GM12878 (cell line): ENCODE results near the gene SLC38A1. TPM values are rescaled to one million over a fixed set of nuclear protein-coding genes. Genes with fewer than 3 reads are reported as not detected.

Source experiments
- ATAC-seq: fragments of 200-7000 bp; cut with Tn5 transposase; 3 replicates; pipeline ENCODE4 v1.9.1; 2020; ENCODE audit warnings: mild to moderate bottlenecking, moderate library complexity
- BruUV-seq: library from RNA; stranded (reverse); fragments of 400-500 nt; replicated peaks from 2 replicates; lab custom pipeline; 2021; lab: Mats Ljungman, UMichigan
- CTCF ChIA-PET: fragments of 300-600 bp; sonication (Branson Sonifier 250); formaldehyde crosslinking; extraction: SDS; loops from one replicate; lab custom pipeline; 2021; ENCODE audit warnings: inconsistent platforms; lab: Yijun Ruan, JAX
- POLR2A ChIA-PET: fragments of 350-600 bp; formaldehyde crosslinking; extraction: SDS; loops from one replicate; lab custom pipeline; 2021; ENCODE audit warnings: inconsistent platforms; lab: Charles Lee
- RAD21 ChIA-PET: fragments of 300-600 bp; sonication (Branson Sonifier 250); formaldehyde crosslinking; loops from one replicate; lab custom pipeline; 2023; ENCODE audit warnings: antibody characterized with exemption; ENCODE audit not compliant: unreplicated experiment; lab: Charles Lee
- SMC1A ChIA-PET: fragments of 300-600 bp; sonication (Branson Sonifier 250); formaldehyde crosslinking; loops from one replicate; lab custom pipeline; 2023; ENCODE audit not compliant: unreplicated experiment, uncharacterized antibody; lab: Charles Lee
- DNase-seq: peaks from one replicate; pipeline ENCODE4 v3.0.0-alpha.2; 2011; ENCODE audit warnings: low read depth, low spot score
- FAIRE-seq: peaks from 3 replicates; lab custom pipeline; 2011; peaks lifted over from hg19 to GRCh38; lab: Jason Lieb, UNC
- H2AFZ ChIP-seq: 2 replicates; pipeline ENCODE4 v1.6.0; 2011; ENCODE audit warnings: low read depth, low read length, control low read depth; ENCODE audit not compliant: control insufficient read depth
- H3K27ac ChIP-seq: 2 replicates; pipeline ENCODE4 v1.5.1; 2011; ENCODE audit warnings: control low read depth; ENCODE audit not compliant: control insufficient read depth, insufficient read depth
- H3K27me3 ChIP-seq, 2 experiments: replicated peaks in 1 of 2; 2 replicates each; pipeline versions ENCODE4 v1.6.0 to v1.6.1; 2011; ENCODE audit warnings: low read length in 1 of 2; ENCODE audit not compliant: control insufficient read depth in 2 of 2, insufficient read depth in 2 of 2
- H3K36me3 ChIP-seq, 2 experiments: 2 replicates each; pipeline ENCODE4 v1.5.1; 2011; ENCODE audit warnings: low read length in 1 of 2; ENCODE audit not compliant: control insufficient read depth in 2 of 2, insufficient read depth in 2 of 2
- H3K4me1 ChIP-seq: 2 replicates; pipeline ENCODE4 v1.6.1; 2011; ENCODE audit warnings: mild to moderate bottlenecking, low read length, moderate library complexity, mixed read lengths; ENCODE audit not compliant: control insufficient read depth, insufficient read depth
- H3K4me2 ChIP-seq: 2 replicates; pipeline ENCODE4 v1.6.0; 2011; ENCODE audit warnings: control low read depth; ENCODE audit not compliant: control insufficient read depth, insufficient read depth
- H3K4me3 ChIP-seq: fragments of 200-600 bp; sonication (generic); 2 replicates; pipeline ENCODE4 v1.5.1; 2016
- H3K79me2 ChIP-seq: 2 replicates; pipeline ENCODE4 v1.6.0; 2011; ENCODE audit warnings: low read length; ENCODE audit not compliant: control insufficient read depth, insufficient read depth
- H3K9ac ChIP-seq: 2 replicates; pipeline ENCODE4 v1.8.0; 2011; ENCODE audit warnings: low read length, control low read depth, mixed read lengths; ENCODE audit not compliant: control insufficient read depth, insufficient read depth
- H3K9me3 ChIP-seq: replicated peaks from 3 replicates; pipeline ENCODE4 v1.5.1; 2011; ENCODE audit warnings: mild to moderate bottlenecking, low read length; ENCODE audit not compliant: control insufficient read depth, insufficient read depth
- H4K20me1 ChIP-seq: 2 replicates; pipeline ENCODE4 v1.6.0; 2011; ENCODE audit not compliant: control insufficient read depth, insufficient read depth
- BACH1 ChIP-seq: fragments of 450-650 bp; IDR thresholded peaks from 2 replicates; pipeline ENCODE4 v1.6.1; 2017; ENCODE audit warnings: mild to moderate bottlenecking, borderline replicate concordance
- CHD1 ChIP-seq: IDR thresholded peaks from 2 replicates; pipeline ENCODE4 v1.6.1; 2012; ENCODE audit warnings: low read depth, low read length, improper control_type of control experiment
- CHD2 ChIP-seq: IDR thresholded peaks from 2 replicates; pipeline ENCODE4 v1.6.1; 2011; ENCODE audit warnings: low read depth, low read length, improper control_type of control experiment, borderline replicate concordance
- GABPA ChIP-seq: IDR thresholded peaks from 2 replicates; pipeline ENCODE4 v1.6.1; 2014; ENCODE audit warnings: antibody characterized with exemption, low read depth, mild to moderate bottlenecking, inconsistent platforms
- HDAC6 ChIP-seq: fragments of 200-600 bp; sonication (generic); IDR thresholded peaks from one replicate; pipeline ENCODE4 v1.8.0; 2017; ENCODE audit warnings: antibody characterized with exemption; ENCODE audit not compliant: unreplicated experiment
- IKZF2 ChIP-seq, 2 experiments: fragments of 450-650 bp; IDR thresholded peaks; 2 replicates each; pipeline ENCODE4 v1.6.1; 2017; ENCODE audit warnings: mild to moderate bottlenecking in 2 of 2, moderate library complexity in 2 of 2
- MTA3 ChIP-seq: IDR thresholded peaks from 2 replicates; pipeline ENCODE4 v1.6.1; 2012; ENCODE audit warnings: low read length, inconsistent platforms, borderline replicate concordance
- NFXL1 ChIP-seq: fragments of 450-650 bp; IDR thresholded peaks from 2 replicates; pipeline ENCODE4 v1.6.1; 2017; ENCODE audit warnings: antibody characterized with exemption, mild to moderate bottlenecking, borderline replicate concordance
- POLR2A ChIP-seq: IDR thresholded peaks from 2 replicates; pipeline ENCODE4 v1.6.1; 2011; ENCODE audit warnings: low read depth, mild to moderate bottlenecking, low read length
- SUZ12 ChIP-seq: fragments of 200-600 bp; sonication (generic); IDR thresholded peaks from one replicate; pipeline ENCODE4 v1.6.1; 2018; ENCODE audit warnings: antibody characterized with exemption, mild to moderate bottlenecking; ENCODE audit not compliant: unreplicated experiment
- WGBS: methylation state at CpG from one replicate; pipeline ENCODE4 v1.1.6; 2016; ENCODE audit warnings: low lambda C conversion rate; ENCODE audit not compliant: insufficient replicate concordance, insufficient coverage; ENCODE audit errors: missing lambda C conversion rate; 5-methylcytosine and 5-hydroxymethylcytosine counted together
- in situ Hi-C: fragments of 300-500 bp; cut with MboI; formaldehyde crosslinking; loops from 9 replicates; pipeline ENCODE4 v1.14.3; 2018; ENCODE audit warnings: mixed read lengths
- intact Hi-C: fragments of 100-400 bp; cut with micrococcal nuclease; formaldehyde crosslinking; loops from one replicate; pipeline ENCODE4 v1.14.2; 2022; ENCODE audit not compliant: unreplicated experiment
- polyA plus RNA-seq, 11 experiments: library from polyadenylated mRNA; depleted of rRNA in 4 of 11; unstranded in 6 of 11; stranded (reverse) in 5 of 11; fragments of >200 nt; fragmentation: Nextera tagmentation in 4 of 11; fragmentation: Illumina TruSeq in 1 of 11; extraction: Ambion mirVana in 4 of 11; extraction: Trizol in 1 of 11; gene quantifications; 1 replicate in 1 of 11; 2 replicates in 10 of 11; pipeline versions ENCODE4 v1.2.1 to v1.2.3, GENCODE V29; 2011 to 2016; ENCODE audit warnings: inconsistent platforms in 2 of 11, missing spikeins in 2 of 11, low read depth in 1 of 11
- total RNA-seq, 4 experiments: library from RNA; depleted of rRNA in 3 of 4; stranded (reverse); fragments of >200 nt in 3 of 4; fragmentation: Illumina TruSeq in 1 of 4; extraction: Trizol in 1 of 4; gene quantifications; 2 replicates each; pipeline versions ENCODE4 v1.2.1 to v1.2.3, GENCODE V29; 2013 to 2021
- TF ChIP-seq, protein P1 (sequence below): IDR thresholded peaks from 2 replicates; pipeline ENCODE4 v1.6.1; 2011; ENCODE audit warnings: mild to moderate bottlenecking, low read depth, low read length, moderate library complexity; ENCODE audit not compliant: insufficient replicate concordance
- TF ChIP-seq, protein P2 (sequence below): fragments of 450-650 bp; formaldehyde crosslinking; IDR thresholded peaks from 2 replicates; pipeline ENCODE4 v1.5.0; 2022; ENCODE audit warnings: mild to moderate bottlenecking, missing genetic modification characterization
- TF ChIP-seq, protein P3 (sequence below): fragments of 450-650 bp; IDR thresholded peaks from 2 replicates; pipeline ENCODE4 v1.6.1; 2017; ENCODE audit warnings: borderline replicate concordance
- TF ChIP-seq, protein P4 (sequence below): IDR thresholded peaks from 2 replicates; pipeline ENCODE4 v1.6.1; 2011; ENCODE audit warnings: low read depth, low read length, improper control_type of control experiment, borderline replicate concordance
- TF ChIP-seq, protein P5 (sequence below): IDR thresholded peaks from 2 replicates; pipeline ENCODE4 v1.6.1; 2011; ENCODE audit warnings: low read depth, mild to moderate bottlenecking, low read length, moderate library complexity, borderline replicate concordance; ENCODE audit errors: extremely low read depth

Gene SLC38A1
- total and polyA plus RNA-seq, 10 of the 15 experiments (the other 5 are each of a cell fraction or from before 2014, with no cell fraction given), result 38.1 to 191 (median 144) TPM

DNA sequence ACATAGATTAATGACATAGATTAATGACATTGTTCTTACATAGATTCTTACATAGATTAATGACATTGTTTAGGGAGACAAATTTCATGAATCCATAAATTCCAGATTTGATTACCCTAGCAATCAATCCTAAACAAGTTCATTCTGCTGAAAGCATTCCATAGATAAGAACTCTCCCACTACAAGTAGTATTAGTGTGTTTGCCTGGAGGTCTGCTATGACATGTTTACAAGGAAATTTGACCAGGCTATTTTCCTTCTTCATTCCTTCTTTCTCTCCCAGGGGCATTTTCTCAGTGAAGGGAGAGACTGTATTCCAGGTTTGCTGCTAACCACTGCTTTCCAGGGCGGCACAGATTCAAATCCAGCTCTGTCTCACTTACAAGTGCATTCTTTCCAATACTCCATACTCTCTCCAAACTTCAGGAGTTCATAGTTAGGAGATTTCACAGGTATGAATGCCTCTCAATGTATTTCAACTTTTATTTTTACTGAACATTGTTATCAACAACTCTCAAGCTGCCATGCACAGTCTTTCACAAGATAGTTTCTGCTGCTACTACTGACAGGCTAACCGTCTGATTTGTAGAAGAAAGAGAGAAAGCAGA lies 134.5 kb downstream of the SLC38A1 start (continued):
- TF ChIP-seq, protein P1, sequence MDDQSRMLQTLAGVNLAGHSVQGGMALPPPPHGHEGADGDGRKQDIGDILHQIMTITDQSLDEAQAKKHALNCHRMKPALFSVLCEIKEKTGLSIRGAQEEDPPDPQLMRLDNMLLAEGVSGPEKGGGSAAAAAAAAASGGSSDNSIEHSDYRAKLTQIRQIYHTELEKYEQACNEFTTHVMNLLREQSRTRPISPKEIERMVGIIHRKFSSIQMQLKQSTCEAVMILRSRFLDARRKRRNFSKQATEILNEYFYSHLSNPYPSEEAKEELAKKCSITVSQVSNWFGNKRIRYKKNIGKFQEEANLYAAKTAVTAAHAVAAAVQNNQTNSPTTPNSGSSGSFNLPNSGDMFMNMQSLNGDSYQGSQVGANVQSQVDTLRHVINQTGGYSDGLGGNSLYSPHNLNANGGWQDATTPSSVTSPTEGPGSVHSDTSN, result no peak
- TF ChIP-seq SUZ12, result no peak
- no peak for TF ChIP-seq IKZF2 (IDR thresholded peaks at IDR 0.05)
- no peak for TF ChIP-seq NFXL1
- TF ChIP-seq, protein P2, sequence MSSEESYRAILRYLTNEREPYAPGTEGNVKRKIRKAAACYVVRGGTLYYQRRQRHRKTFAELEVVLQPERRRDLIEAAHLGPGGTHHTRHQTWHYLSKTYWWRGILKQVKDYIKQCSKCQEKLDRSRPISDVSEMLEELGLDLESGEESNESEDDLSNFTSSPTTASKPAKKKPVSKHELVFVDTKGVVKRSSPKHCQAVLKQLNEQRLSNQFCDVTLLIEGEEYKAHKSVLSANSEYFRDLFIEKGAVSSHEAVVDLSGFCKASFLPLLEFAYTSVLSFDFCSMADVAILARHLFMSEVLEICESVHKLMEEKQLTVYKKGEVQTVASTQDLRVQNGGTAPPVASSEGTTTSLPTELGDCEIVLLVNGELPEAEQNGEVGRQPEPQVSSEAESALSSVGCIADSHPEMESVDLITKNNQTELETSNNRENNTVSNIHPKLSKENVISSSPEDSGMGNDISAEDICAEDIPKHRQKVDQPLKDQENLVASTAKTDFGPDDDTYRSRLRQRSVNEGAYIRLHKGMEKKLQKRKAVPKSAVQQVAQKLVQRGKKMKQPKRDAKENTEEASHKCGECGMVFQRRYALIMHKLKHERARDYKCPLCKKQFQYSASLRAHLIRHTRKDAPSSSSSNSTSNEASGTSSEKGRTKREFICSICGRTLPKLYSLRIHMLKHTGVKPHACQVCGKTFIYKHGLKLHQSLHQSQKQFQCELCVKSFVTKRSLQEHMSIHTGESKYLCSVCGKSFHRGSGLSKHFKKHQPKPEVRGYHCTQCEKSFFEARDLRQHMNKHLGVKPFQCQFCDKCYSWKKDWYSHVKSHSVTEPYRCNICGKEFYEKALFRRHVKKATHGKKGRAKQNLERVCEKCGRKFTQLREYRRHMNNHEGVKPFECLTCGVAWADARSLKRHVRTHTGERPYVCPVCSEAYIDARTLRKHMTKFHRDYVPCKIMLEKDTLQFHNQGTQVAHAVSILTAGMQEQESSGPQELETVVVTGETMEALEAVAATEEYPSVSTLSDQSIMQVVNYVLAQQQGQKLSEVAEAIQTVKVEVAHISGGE (CRISPR knock-in tag), result no peak
- TF ChIP-seq, all 136 proteins: peak for 0

DNA sequence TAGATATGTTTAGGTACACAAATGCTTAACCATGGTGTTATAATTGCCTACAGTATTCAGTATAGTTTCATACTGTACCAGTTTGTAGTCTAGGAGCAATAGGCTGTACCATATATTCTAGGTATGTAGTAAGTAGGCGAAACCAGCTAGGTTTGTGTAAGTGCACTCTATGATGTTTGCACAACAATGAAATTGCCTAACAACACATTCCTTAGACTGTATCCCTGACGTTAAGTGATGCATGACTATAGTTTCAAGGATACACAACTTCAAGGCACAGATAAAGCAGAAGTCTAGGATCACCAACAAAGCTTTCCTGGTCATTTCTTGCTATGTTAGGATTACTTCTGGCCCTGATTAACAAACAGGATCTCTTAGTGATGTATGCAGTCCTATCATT lies 135.1 kb downstream of the SLC38A1 start:
- FAIRE-seq, result no peak
- in situ Hi-C loops, result loop anchor here (25.0 kb wide), 2 partner anchors 529 to 879 kb away; no protein-coding TSS in a partner anchor
- TF ChIP-seq, protein P3, sequence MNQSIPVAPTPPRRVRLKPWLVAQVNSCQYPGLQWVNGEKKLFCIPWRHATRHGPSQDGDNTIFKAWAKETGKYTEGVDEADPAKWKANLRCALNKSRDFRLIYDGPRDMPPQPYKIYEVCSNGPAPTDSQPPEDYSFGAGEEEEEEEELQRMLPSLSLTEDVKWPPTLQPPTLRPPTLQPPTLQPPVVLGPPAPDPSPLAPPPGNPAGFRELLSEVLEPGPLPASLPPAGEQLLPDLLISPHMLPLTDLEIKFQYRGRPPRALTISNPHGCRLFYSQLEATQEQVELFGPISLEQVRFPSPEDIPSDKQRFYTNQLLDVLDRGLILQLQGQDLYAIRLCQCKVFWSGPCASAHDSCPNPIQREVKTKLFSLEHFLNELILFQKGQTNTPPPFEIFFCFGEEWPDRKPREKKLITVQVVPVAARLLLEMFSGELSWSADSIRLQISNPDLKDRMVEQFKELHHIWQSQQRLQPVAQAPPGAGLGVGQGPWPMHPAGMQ, result no peak
- TF ChIP-seq CHD2 (no peak), MTA3 (no peak), CHD1 (no peak), BACH1 (no peak), GABPA (no peak), HDAC6 (no peak), POLR2A (no peak)
- TF ChIP-seq, protein P4, sequence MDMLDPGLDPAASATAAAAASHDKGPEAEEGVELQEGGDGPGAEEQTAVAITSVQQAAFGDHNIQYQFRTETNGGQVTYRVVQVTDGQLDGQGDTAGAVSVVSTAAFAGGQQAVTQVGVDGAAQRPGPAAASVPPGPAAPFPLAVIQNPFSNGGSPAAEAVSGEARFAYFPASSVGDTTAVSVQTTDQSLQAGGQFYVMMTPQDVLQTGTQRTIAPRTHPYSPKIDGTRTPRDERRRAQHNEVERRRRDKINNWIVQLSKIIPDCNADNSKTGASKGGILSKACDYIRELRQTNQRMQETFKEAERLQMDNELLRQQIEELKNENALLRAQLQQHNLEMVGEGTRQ, result no peak
- TF ChIP-seq, protein P5, sequence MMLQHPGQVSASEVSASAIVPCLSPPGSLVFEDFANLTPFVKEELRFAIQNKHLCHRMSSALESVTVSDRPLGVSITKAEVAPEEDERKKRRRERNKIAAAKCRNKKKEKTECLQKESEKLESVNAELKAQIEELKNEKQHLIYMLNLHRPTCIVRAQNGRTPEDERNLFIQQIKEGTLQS, result no peak

More for the DNA sequence above, 135.1 kb downstream of the SLC38A1 start:
- BruUV-seq, result no TSS peak
- DNase-seq (no peak), ATAC-seq (no peak)
- ChIA-PET SMC1A (interaction anchor here (0.8 to 2.0 kb wide), 2 partner anchors 8 to 26 kb away, joined by 5 to 8 read pairs; no protein-coding TSS in a partner anchor), CTCF (interaction anchor here (1.2 to 4.1 kb wide), 2 partner anchors 8 to 64 kb away, joined by 3 to 30 read pairs; no protein-coding TSS in a partner anchor), RAD21 (interaction anchor here (1.0 kb wide), 1 partner anchor 9 kb away, joined by 6 read pairs; no protein-coding TSS in a partner anchor), POLR2A (no interaction called here)
- H3K79me2 ChIP-seq, result no peaks in the 10 kb centered on the region
- no peaks in the 10 kb centered on the region for H3K4me1 ChIP-seq
- no peak overlapping the region for H3K27ac ChIP-seq
- no peaks in the 10 kb centered on the region for H3K36me3 ChIP-seq
- WGBS, result 0% methylated on average over 2 of the region's 2 CpGs
- no peak overlapping the region for H3K4me3 ChIP-seq
- H3K27me3 ChIP-seq, result no peaks in the 10 kb centered on the region; a peak in 1 of 4 replicates
- no peak overlapping the region for H3K9ac ChIP-seq
- no peaks in the 10 kb centered on the region for H4K20me1 ChIP-seq
- H2AFZ ChIP-seq, result no peak overlapping the region
- intact Hi-C loops, result loop anchor here (5.0 kb wide), 2 partner anchors 141 to 529 kb away; partner anchors contain the start of gene SCAF11
- H3K9me3 ChIP-seq, result no peaks in the 10 kb centered on the region
- no peak overlapping the region for H3K4me2 ChIP-seq
